ENCODE data around the gene CTXN1. TPM values are rescaled to one million over a fixed set of nuclear protein-coding genes. Genes with fewer than 3 reads are reported as not detected.

CTXN1 gene
- total RNA-seq, 2 donors from 2014 or later = 60.1 to 87.2 TPM

DNA sequence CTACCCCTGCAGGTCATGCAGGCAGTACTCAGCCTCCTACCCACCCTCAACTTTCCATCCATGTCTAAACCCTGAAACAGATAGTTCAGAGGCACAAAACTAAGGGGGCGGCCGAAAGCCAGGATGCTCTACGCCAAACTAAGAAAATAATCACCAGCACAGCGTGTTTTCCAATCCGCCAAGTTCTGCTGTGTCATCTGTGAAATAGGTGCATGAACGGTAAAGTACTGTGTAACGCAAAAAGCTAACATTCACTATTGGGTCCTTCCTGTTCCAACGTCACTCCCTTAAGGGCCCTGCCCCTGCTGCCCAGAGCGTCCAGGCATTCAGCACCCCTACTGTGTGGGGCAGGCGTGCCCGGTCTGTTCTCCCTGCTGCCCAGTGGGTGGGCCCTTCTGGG, 29.8 kb upstream of the CTXN1 start:
- no peak overlapping the region for H3K4me3 ChIP-seq (ENCODE audit: low read length)
- no peak overlapping the region for H3K9ac ChIP-seq (ENCODE audit: extremely low read depth, low read length, poor library complexity, severe bottlenecking)
- H3K4me1 Mint-ChIP-seq = no peaks in the 10 kb centered on the region
- no peak overlapping the region for H3K4me3 Mint-ChIP-seq
- H3K36me3 Mint-ChIP-seq (ENCODE audit: low read depth) = peaks cover 9% of the 10 kb centered on the region
- H3K27me3 ChIP-seq (ENCODE audit: control insufficient read depth, insufficient read depth, low read length, poor library complexity, severe bottlenecking) = no peaks in the 10 kb centered on the region
- H3K27ac Mint-ChIP-seq = no peak overlapping the region
- H3K27ac ChIP-seq (ENCODE audit: low read depth, low read length) = no peak overlapping the region
- H3K27me3 Mint-ChIP-seq (ENCODE audit: insufficient read depth) = no peaks in the 10 kb centered on the region
- TF ChIP-seq, protein P1, sequence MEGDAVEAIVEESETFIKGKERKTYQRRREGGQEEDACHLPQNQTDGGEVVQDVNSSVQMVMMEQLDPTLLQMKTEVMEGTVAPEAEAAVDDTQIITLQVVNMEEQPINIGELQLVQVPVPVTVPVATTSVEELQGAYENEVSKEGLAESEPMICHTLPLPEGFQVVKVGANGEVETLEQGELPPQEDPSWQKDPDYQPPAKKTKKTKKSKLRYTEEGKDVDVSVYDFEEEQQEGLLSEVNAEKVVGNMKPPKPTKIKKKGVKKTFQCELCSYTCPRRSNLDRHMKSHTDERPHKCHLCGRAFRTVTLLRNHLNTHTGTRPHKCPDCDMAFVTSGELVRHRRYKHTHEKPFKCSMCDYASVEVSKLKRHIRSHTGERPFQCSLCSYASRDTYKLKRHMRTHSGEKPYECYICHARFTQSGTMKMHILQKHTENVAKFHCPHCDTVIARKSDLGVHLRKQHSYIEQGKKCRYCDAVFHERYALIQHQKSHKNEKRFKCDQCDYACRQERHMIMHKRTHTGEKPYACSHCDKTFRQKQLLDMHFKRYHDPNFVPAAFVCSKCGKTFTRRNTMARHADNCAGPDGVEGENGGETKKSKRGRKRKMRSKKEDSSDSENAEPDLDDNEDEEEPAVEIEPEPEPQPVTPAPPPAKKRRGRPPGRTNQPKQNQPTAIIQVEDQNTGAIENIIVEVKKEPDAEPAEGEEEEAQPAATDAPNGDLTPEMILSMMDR (conservative IDR thresholded peaks at IDR 0.05) = no peak
- no peaks in the 10 kb centered on the region for H3K9me3 Mint-ChIP-seq
- no peaks in the 10 kb centered on the region for H3K9me3 ChIP-seq (ENCODE audit: control insufficient read depth, low read length)
- H3K4me1 ChIP-seq (ENCODE audit: control insufficient read depth, insufficient read depth, low read length) = no peaks in the 10 kb centered on the region
- no peak for DNase-seq
- WGBS, 2 experiments (ENCODE audit: insufficient coverage in 1 of 2, insufficient read length in 1 of 2) = 92% methylated on average over 11 of the region's 11 CpGs
- H3K36me3 ChIP-seq (ENCODE audit: control insufficient read depth, insufficient read depth, low read length) = peaks cover 25% of the 10 kb centered on the region

DNA sequence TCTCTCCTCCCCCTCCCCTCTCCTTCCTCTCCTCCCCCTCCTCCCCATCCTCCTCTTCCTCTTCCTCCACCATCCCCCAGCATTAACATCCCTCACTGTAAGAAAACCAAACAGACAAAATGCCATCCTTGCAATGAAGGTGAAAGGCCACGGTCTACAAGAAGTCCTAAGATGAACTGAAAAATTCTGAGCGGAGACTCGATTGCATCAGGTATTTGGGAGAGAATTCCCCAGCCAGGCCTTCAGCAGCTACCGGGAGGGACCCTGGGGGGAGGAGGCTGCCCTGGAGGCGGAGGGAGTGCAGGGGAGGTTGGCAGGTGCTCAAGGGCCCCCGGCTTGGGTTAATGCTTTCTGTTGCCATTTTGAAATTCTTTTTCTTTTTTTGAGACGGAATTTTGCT, 27.6 kb upstream of the CTXN1 start:
- peaks cover 7% of the 10 kb centered on the region for H3K36me3 Mint-ChIP-seq (ENCODE audit: low read depth)
- no peaks in the 10 kb centered on the region for H3K27me3 ChIP-seq (ENCODE audit: control insufficient read depth, insufficient read depth, low read length, poor library complexity, severe bottlenecking)
- H3K9ac ChIP-seq (ENCODE audit: extremely low read depth, low read length, poor library complexity, severe bottlenecking) = no peak overlapping the region
- H3K4me3 Mint-ChIP-seq = no peak overlapping the region
- H3K4me1 ChIP-seq (ENCODE audit: control insufficient read depth, insufficient read depth, low read length) = no peaks in the 10 kb centered on the region
- peaks cover 10% of the 10 kb centered on the region for H3K36me3 ChIP-seq (ENCODE audit: control insufficient read depth, insufficient read depth, low read length)
- no peak overlapping the region for H3K4me3 ChIP-seq (ENCODE audit: low read length)
- no peaks in the 10 kb centered on the region for H3K9me3 ChIP-seq (ENCODE audit: control insufficient read depth, low read length)
- H3K27ac Mint-ChIP-seq = no peak overlapping the region
- TF ChIP-seq, protein P1 (conservative IDR thresholded peaks at IDR 0.05) = no peak
- 78 to 89% methylated on average over 4 to 7 of the region's 7 CpGs for WGBS, 2 experiments (ENCODE audit: insufficient coverage in 1 of 2, insufficient read length in 1 of 2)
- H3K27me3 Mint-ChIP-seq (ENCODE audit: insufficient read depth) = no peaks in the 10 kb centered on the region
- no peak for DNase-seq
- no peak overlapping the region for H3K27ac ChIP-seq (ENCODE audit: low read depth, low read length)
- H3K9me3 Mint-ChIP-seq = no peaks in the 10 kb centered on the region
- H3K4me1 Mint-ChIP-seq = no peaks in the 10 kb centered on the region

DNA sequence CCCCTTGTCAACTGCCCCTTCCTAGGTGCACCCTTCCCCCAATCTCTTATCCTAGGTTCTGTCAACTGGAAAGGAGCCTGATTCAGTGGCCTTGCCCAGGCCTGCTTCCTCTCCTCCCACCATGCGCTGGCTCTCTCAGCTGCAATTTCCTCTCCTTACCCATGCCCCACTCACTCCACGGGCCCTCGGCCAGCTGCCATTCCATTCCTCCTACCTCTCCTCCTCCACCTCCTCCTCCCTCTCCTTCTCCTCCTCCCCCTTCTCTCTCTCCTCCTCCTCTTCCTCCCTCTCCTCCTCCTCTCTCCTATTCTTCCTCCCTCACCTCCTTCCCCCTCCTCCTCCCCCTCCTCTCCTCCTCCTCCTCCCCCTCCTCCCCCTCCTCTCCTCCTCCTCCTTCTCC, 27.1 kb upstream of the CTXN1 start:
- no peak overlapping the region for H3K4me3 ChIP-seq (ENCODE audit: low read length)
- no peak overlapping the region for H3K9ac ChIP-seq (ENCODE audit: extremely low read depth, low read length, poor library complexity, severe bottlenecking)
- Mint-ChIP-seq H3K4me3 (no peak overlapping the region), H3K36me3 (ENCODE audit: low read depth) (peaks cover 5% of the 10 kb centered on the region), H3K27ac (no peak overlapping the region), H3K9me3 (no peaks in the 10 kb centered on the region), H3K27me3 (ENCODE audit: insufficient read depth) (no peaks in the 10 kb centered on the region), H3K4me1 (no peaks in the 10 kb centered on the region)
- H3K9me3 ChIP-seq (ENCODE audit: control insufficient read depth, low read length) = peaks cover 2% of the 10 kb centered on the region
- no peak overlapping the region for H3K27ac ChIP-seq (ENCODE audit: low read depth, low read length)
- DNase-seq = no peak
- WGBS, 2 experiments (ENCODE audit: insufficient coverage in 1 of 2, insufficient read length in 1 of 2) = 73 to 78% methylated on average over 3 of the region's 3 CpGs
- H3K4me1 ChIP-seq (ENCODE audit: control insufficient read depth, insufficient read depth, low read length) = no peaks in the 10 kb centered on the region
- peaks cover 5% of the 10 kb centered on the region for H3K36me3 ChIP-seq (ENCODE audit: control insufficient read depth, insufficient read depth, low read length)
- H3K27me3 ChIP-seq (ENCODE audit: control insufficient read depth, insufficient read depth, low read length, poor library complexity, severe bottlenecking) = no peaks in the 10 kb centered on the region
- TF ChIP-seq, protein P1 (conservative IDR thresholded peaks at IDR 0.05) = no peak

All from endodermal cell (in vitro differentiated cells).